ENCODE measurements around the gene ZFP91.
A peak's percentile ranks its signal among the peaks of the same experiment; 100 is the strongest.

ZFP91 gene

DNA sequence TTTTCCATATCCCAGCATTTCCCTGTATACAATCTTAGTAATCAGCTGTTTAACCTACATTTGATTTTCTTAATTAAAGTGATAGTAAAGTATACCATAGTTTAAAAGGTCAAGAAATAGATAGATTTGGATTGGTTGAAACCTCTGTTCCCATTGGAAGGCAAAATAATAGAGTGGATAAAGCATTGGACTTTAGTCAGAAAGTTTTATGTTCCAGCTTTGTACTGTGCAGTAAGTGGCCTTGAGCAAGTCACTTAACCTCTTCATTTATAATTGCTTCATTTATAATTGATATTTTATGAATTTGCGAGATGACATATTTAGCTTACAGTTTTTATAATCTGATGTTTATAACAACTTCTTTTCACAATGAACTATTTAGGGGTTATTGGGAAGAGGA, 3.6 kb downstream of the ZFP91 start:
- DNase-seq (ENCODE audit: low read depth in 1 of 2, low spot score in 1 of 2): no peak

GRCh38 chr11:58586998-58587397, 8.1 kb downstream of the ZFP91 start:
- DNase-seq (ENCODE audit: low read depth in 1 of 2, low spot score in 1 of 2): no peak

GRCh38 chr11:58591659-58592058, 12.8 kb downstream of the ZFP91 start:
- no peak for DNase-seq (ENCODE audit: low read depth in 1 of 2, low spot score in 1 of 2)

DNA sequence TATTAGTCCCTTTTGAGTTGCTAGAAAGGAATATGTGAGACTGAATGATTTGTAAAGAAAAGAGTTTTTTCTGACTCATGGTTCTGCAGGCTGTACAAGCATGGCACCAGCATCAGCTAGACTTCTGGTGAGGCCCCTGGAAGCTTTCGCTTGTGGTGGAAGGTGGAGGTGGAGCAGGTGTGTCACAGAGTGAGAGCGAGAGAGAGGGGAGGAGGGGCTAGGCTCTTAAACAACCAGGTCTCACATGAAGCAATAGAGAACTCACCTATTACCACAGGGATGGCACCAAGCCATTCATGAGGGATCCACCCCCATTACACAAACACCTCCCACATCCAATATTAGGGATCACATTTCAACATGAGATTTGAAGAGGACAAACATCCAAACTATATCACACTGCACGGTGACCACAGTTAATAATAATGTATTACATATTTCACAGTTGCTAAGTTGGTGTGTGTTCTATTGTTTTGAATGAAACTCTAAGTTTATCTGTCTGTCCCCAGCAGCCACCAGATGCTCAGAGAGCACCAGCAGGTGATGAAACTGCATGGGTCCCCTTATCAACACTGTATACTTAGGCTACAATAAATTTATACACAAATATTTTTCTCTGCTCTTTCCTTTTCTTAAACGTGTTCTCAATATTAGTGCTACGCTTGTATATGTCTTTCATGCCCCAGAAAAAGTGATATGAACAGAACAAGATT, 14.1 kb downstream of the ZFP91 start:
- DNase-seq (ENCODE audit: low read depth in 1 of 2, low spot score in 1 of 2): peak in 1 of 2 donors; percentile 43

DNA sequence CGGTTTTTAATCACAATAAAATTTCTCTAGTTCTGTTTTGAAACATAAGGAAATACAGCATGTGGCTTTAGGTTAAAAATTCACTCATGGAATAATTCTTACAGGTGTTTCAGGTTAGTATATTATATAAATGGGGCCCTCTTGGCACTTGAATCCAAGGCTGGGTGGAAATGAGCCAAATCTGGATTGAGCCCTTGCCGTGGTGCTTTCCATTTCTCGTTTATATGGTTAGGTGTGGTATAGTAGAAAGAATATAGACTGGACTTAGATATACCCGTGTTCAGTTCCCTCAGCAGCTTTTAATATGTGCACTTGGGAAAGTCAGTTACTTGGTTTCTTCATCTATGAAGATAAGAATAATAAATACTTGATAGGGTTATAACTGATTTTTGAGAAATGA, 16.0 kb downstream of the ZFP91 start:
- DNase-seq (ENCODE audit: low read depth in 1 of 2, low spot score in 1 of 2): no peak

GRCh38 chr11:58596621-58597020, 17.8 kb downstream of the ZFP91 start:
- no peak for DNase-seq (ENCODE audit: low read depth in 1 of 2, low spot score in 1 of 2)

DNA sequence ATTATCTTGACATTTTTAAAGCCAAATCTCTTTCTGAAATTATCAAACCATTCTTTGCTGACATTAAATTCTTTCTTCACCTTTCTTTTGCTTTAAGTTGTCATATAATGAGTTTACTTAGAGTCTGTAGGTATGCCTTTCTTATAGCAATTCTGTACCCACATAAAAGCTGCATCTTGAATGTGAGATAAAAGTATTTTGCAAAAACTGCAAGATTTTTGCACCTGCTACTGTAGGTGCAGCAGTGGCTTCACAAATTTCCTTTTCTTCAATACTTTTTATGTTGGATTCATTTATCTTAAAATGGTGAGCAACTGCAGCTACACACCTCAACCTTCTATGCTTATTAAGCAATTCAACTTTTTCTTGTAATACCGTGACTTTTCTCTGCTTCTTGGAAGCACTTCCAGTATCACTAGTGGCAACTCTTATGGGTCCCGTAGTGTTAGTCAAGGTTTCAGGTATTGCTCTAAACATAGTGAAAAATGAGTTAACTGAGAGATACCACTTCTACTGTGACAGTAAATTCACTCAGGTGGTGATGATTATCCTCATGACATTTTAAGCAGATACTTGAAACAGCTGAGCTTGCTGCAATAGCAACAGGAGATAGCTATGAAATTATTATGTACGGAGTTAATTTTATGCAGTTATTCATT, 18.8 kb downstream of the ZFP91 start:
- no peak for DNase-seq (ENCODE audit: low read depth in 1 of 2, low spot score in 1 of 2)

GRCh38 chr11:58600510-58600909, 21.6 kb downstream of the ZFP91 start:
- no peak for DNase-seq (ENCODE audit: low read depth in 1 of 2, low spot score in 1 of 2)

DNA sequence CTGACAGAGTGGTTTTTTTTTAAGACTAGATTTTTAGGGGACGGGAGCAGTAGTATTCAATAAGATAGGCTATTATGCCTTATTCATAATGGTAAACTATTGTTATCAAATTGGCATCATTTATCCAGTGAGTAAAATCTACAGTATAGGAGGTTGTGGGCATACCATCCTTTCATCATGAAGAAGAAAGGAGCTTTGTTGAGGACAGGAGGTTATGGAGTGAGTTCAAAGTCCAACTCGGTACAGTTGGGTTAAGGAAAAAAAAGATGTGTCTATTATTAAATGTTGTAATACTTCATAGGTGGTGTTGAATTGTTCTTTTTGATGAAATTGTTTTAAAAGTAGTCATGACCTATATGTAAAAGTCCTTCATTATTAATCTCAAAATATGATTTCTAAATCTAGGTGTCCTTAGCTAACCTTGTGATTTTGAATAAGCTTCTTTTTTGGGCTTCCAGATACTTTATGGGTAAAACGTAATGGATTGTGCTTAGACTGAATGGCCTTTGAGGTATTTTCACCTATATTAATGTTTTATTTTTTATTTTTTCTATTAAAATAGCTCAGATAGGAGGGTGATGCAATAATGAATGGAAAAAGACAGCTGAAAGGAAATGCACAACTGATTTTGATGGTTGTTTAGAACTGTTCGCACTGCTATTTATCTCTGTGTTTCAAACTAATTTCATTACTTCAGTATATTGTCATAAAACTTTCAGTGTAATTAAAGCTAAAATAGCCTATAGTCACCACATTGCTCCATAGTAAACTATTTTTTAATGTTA, 28.3 kb downstream of the ZFP91 start:
- DNase-seq (ENCODE audit: low read depth in 1 of 2, low spot score in 1 of 2): no peak

DNA sequence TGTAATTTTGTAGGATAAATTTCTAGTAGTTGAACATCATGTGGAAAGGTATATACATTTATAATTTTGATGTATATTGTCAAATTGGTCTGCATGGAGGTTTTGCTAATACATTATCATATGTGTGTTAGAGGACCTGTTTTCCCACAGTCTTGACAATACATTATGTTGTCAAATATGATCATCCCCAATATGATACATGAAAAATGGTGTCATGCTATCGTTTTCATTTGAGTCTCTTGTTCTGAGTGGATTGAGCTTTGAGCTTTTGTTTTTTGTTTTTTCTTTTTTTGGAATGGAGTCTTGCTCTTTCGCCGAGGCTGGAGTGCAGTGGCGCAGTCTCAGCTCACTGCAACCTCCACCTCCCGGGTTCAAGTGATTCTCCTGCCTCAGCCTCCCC, 29.5 kb downstream of the ZFP91 start:
- no peak for DNase-seq (ENCODE audit: low read depth in 1 of 2, low spot score in 1 of 2)

GRCh38 chr11:58609723-58610122, 30.9 kb downstream of the ZFP91 start:
- no peak for DNase-seq (ENCODE audit: low read depth in 1 of 2, low spot score in 1 of 2)

DNA sequence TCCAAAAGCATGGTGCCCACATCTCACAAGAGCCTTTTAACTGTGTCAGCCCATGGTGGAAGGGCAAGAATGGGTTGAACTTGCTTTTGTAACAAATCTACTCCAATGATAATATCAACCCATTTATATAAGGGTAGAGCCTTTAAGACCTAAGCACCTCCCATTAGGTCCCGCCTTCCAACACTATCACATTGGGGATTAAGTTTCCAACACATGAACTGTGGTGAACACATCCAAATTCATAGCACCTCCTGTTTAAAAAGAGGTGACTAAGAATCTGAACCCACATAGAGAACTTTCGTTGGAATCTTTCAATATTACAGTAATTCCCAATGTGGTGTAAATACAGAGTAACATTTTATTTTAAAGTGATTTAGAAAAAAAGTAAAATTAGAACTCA, 34.4 kb downstream of the ZFP91 start:
- no peak for DNase-seq (ENCODE audit: low read depth in 1 of 2, low spot score in 1 of 2)

GRCh38 chr11:58615559-58615958, 36.7 kb downstream of the ZFP91 start:
- DNase-seq (ENCODE audit: low read depth in 1 of 2, low spot score in 1 of 2): no peak

- DNase-seq (ENCODE audit: low read depth in 1 of 2, low spot score in 1 of 2): no peak
These were observed 37.7 kb downstream of the ZFP91 start for GRCh38 chr11:58616594-58616993.

DNA sequence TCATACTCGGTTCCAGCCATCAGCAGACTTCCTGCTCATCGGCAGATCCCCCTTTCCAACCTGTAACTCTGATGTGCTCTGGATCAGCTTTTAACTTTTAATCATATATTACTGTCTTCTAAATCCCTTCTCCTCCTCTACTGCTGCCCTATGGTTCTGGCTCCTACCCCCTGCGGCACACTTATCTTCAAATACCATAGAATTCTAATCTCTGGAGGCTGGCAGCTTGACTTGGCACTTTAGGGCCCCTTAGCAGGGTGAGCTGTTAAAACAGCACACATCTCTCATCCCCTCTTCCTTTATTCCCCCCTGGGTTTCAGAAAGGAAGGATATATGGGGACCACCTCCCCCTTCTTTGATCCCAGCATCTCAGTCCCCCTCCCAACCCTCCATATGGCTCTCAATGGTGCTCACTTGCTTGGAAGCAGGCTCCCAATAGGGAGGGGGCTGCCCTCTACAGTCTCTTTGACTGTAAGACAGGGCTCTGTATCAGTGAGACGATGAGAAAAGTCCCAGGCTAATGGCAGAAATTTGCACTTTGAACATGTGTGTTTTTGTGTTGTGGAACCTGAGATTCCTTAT, 39.2 kb downstream of the ZFP91 start:
- DNase-seq (ENCODE audit: low read depth in 1 of 2, low spot score in 1 of 2): no peak

DNA sequence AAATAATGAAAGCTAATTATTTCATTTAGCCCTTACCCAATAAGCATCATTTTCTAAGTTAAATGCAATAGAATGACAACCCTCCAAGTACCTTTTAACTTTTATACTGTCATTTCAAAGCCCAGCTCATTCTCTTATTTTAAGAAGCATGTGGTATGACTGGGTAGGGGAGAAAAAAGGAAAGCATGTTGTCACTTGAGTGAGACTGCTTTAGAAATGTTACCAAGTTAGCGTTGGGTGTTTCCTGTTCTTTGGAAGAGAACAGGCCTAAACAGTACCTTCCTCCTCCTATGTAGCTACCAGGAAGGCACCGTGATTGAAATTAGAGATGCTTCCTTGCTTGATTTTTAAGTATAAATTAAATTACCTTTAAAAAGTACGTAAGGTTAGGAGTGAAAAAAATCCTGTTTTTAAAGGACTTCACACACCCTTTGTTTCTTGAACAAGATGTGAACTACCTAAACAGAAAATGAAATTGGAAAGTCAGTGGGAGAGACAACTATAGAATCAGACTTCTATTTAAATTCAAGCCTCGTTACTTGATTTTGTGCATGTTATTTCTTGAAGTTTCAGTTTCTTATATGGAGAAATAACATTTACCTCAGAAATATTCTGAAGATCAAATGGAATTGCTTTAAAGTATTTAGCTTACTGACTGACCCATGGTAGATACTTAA, 42.9 kb downstream of the ZFP91 start:
- no peak for DNase-seq (ENCODE audit: low read depth in 1 of 2, low spot score in 1 of 2)

DNA sequence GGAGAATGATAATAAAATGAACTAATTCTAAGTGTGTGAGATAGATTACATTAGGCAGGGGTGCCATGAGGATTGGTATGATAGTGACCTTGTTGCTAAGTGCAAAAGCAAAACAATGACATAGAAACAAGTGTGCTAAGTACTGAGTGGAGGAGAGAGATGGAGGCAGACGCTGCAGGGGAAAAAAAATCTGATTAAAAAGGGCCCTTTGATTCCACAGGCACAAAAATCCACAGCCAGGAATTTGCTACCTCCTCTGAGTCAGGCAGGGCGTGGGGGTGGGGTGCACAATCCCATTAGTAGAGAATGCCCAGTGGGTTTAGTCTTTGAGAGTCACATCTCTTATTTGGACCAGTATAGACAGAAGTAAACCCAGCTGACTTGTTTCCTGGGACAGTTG, 43.5 kb downstream of the ZFP91 start, which contains the start of gene CNTF:
TSS of gene CNTF (plus strand) at position 322 of the 400 bp plus-strand sequence. CDS start 88 bp downstream, outside the sequence.
- DNase-seq (ENCODE audit: low read depth in 1 of 2, low spot score in 1 of 2): no peak

GRCh38 chr11:58625086-58625485, 46.2 kb downstream of the ZFP91 start:
- no peak for DNase-seq (ENCODE audit: low read depth in 1 of 2, low spot score in 1 of 2)

DNA sequence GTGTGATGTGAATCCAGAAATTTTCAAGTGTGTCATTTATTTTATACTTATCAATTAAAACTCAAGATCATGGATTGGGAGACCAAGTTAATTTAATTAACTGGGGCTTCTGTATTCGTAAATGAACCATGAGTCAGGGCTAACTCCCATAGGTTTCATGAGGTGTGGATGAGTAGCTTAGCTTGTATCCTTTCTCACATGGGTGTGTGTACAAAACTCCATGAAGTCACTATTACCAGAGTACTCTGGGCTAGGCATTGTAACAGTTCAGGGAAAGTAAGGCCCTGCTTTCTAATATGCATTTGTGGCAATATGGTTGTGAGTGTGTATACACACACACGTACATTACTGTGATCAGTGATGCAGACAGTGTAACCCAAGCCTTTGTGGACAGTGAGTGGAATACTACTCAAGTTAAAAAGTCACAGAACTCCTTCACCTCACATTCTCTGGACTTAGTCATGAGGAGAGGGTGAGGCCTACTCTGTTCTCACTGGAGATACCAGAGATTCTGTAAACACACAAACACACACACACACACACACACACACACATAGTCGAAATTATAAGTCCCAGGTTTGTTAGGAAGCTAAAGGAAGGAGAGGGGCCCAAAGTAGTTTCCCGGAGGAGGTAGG, 47.1 kb downstream of the ZFP91 start:
- DNase-seq (ENCODE audit: low read depth in 1 of 2, low spot score in 1 of 2): no peak

DNA sequence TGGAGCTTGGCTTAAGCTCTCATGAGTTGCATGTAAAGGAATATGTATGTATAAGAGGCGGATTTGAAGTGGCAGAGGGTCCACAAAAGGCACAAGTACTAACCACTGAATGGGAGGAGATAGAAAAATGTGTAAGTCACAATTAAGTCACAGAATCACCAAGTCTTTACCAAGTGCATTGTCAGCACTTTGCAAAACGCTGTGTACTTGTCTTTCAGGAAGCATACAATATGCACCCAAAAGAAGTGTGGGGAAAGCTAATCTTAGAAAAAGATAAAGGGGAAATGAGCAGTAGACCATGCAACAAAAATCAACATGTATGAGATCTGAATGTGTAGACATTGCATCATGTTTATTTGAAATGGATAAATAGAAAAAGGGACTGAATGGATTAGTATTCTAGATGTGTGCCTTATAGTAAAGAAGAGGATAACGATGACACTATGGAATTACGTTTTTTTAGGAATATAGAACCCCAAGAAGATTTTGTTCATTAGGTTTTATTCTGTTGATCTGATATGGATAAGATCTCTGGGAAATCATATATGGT, 48.1 kb downstream of the ZFP91 start:
- no peak for DNase-seq (ENCODE audit: low read depth in 1 of 2, low spot score in 1 of 2)

Data from activated T-helper 1 cell treated with anti-CD3 and anti-CD28 coated beads, Interleukin-2, amount 50 U/mL, for 16 hours (primary cell).